Erythroblast (primary cell): ENCODE data around the gene RUNX3.
"Not testable (repeated sequence)": the region's sequence is repeated elsewhere in the genome, so short reads cannot be mapped to it uniquely, and the experiment has no call there.

ENCODE experiments used
- DNase-seq, 2 experiments: peaks; one replicate each; lab custom pipeline; 2025; lab: John Stamatoyannopoulos, UW
- GATA1 ChIP-seq: IDR thresholded peaks from 2 replicates; pipeline ENCODE4 v1.6.1; 2011; ENCODE audit warnings: low read depth, mild to moderate bottlenecking, control low read depth, low read length, moderate library complexity
- POLR2A ChIP-seq: IDR thresholded peaks from 2 replicates; pipeline ENCODE4 v1.6.1; 2011; ENCODE audit warnings: mild to moderate bottlenecking, low read length

Gene RUNX3

DNA sequence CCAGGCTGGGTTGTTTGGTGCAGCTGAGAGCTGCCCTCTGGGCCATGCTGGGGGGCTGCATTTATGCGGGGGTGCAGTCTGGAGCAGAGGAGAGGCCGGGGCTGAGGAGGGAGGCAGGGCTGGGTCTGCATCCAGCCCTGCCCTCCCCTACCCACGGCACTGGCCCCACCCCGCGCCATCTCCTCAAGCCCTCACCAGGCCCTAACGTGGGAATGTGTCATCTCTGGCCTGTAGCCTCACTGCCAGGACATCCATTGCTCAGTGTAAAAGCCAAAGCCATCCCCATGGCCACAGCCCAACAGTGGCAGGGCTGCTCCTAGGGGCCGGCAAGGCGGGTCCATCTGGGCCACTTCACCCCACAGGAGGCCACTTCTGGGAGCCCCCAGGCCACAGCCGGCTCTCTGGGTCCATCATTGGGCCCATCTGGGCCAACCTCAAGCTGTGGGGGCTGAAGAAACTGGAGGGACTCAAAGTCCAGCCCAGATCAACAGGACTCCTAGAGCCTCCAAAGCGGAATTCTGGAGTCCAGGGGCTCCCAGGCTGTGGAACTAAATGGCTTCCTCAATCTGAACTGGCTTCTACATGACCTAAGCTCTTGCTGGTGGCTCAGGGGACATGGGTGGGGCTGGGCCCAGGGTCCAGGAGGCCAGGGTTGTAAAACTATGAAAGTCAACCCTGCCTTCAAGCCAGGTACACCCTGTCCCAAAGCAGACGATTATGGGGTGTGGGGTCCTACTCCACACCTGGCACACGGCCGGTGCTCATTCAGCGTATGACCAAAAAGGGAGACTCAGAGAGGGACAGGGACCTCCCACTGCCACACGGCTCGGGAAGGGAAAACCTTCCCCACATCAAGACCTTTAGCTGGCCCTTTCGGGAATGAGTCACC is 32.6 kb downstream of the RUNX3 start:
- TF ChIP-seq GATA1: no peak
- no peak for TF ChIP-seq POLR2A
- DNase-seq: no peak

GRCh38 chr1:24896596-24897262 is 33.3 kb downstream of the RUNX3 start:
- DNase-seq: no peak
- TF ChIP-seq POLR2A: no peak
- no peak for TF ChIP-seq GATA1

- no peak for DNase-seq
- TF ChIP-seq POLR2A (no peak), GATA1 (no peak)
These were observed 33.9 kb downstream of the RUNX3 start for GRCh38 chr1:24896176-24896575.

DNA sequence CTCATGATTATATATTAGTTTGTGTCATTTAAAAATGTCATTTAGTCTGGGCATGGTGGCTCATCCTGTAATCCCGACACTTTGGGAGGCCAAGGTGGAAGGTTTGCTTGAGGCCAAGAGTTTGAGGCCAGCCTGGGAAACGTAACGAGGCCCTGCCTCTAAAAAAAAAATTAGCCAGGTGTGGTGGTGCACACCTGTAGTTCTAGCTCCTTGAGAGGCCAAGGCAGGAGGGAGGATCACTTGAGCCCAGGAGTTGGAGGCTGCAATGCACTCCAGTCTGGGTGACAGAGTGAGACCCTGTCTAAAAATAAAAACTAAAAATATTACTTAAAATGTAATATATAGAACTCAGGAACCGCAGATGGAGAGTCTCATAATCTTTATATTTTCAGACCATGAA is 34.6 kb downstream of the RUNX3 start:
- TF ChIP-seq GATA1 (no peak), POLR2A (no peak)
- no peak for DNase-seq

DNA sequence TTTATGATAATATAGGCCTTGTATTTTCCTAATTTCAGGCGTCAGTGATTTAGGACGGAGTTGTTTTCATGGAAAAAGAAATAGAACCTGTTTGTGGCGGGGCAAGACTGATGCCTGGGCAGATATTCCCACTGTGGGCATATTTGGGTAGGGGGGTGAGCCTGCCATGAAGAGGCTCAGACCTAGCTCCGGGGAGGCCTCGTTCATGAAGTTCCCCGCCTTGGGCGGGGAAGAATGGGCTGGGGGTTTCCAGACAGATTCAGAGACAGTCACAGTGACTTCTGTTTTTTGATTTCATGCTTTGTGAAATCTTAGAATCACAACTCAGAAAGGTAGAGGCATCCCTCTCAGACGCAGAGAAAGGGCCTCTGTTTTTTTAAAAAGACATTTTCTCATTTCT is 36.1 kb downstream of the RUNX3 start:
- DNase-seq: no peak
- TF ChIP-seq POLR2A: no peak
- TF ChIP-seq GATA1: no peak

DNA sequence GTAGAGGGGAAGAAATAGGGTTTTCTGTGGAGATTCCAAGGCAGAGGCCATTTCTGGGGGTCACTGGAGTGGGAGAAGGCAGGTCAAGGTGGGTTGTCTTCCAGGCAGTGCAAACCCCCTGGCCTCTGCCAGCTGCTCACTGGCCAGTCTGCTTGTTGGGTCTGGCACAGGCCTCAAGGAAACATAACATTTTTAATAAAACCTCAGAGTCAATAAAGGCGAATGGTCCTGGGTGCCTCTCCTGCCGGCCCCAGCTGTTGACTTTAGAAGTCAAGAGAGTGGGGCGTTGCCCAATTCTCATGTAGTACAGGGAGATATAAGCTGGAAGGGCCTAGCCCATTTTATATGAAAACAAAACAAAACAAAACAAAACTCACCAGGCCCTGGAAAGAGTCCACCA is 36.6 kb downstream of the RUNX3 start:
- no peak for TF ChIP-seq GATA1
- DNase-seq: no peak

DNA sequence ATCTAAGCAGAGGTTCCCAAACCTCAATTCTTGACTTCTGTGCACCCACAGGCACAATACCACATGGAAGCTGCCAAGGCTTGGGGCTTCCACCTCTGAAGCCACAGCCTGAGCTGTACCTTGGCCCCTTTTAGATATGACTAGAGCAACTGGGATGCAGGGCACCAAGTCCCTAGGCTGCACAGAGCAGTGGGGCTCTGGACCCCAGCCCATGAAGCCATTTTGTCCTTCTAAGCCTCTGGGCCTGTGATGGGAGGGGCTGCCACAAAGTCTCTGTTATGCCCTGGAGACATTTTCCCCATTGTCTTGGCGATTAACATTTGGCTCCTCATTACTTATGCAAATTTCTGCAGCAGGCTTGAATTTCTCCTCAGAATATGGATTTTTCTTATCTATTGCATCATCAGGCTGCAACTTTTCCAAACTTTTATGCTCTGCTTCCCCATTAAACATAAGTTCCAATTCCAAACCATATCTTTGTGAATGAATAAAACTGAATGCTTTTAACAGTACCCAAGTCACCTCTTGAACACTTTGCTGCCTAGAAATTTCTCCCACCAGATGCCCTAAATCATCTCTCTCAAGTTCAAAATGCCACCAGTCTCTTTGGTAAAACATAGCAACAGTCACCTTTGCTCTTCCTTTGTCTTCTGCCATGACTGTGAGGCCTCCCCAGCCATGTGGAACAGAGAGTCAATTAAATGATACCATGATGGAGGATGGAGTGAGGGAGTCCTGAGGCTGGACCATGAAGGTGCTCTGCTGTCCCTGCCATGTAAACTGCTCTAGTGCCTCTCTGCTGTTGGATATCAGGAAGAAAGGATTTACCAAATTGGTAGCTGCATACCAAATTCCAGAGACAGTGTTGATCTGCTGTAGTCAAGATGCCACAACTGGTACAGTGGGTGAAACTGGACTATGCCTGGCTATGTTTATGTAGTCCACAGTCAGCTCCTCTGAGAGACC is 37.6 kb downstream of the RUNX3 start:
- DNase-seq: no peak

DNA sequence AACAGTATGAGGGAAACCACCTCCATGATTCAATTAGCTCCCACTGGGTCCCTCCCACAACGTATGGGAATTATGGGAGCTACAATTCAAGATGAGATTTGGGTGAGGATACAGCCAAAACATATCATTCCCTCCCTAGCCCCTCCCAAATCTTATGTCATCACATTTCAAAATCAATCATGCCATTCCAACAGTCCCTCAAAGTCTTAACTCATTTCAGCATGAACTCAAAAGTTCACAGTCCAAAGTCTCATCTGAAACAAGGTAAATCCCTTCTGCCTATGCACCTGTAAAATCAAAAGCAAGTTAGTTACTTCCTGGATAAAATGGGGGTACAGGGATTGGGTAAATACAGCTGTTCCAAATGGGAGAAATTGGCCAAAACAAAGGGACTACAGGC is 38.7 kb downstream of the RUNX3 start:
- not testable (repeated sequence) for DNase-seq

More for the DNA sequence above, 37.6 kb downstream of the RUNX3 start:
- TF ChIP-seq GATA1: no peak
- no peak for TF ChIP-seq POLR2A

DNA sequence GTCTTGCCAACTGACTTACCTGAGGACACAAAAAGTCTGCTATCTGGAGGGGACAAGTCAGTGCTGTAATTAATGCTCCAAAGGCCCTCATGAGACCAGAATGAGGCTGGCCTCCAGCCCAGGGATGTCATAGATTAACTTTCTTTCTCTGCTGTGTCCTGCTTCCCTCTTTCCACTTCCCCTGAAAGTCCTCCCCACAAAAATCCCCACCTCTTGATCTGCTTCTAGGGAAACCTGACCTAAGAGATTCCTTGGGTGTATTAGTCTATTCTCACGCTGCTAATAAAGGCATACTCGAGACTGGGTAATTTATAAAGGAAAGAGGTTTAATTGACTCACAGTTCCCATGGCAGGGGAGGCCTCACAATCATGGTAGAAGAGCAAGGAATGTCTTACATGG is 39.2 kb downstream of the RUNX3 start:
- TF ChIP-seq POLR2A (no peak), GATA1 (no peak)
- no peak for DNase-seq

DNA sequence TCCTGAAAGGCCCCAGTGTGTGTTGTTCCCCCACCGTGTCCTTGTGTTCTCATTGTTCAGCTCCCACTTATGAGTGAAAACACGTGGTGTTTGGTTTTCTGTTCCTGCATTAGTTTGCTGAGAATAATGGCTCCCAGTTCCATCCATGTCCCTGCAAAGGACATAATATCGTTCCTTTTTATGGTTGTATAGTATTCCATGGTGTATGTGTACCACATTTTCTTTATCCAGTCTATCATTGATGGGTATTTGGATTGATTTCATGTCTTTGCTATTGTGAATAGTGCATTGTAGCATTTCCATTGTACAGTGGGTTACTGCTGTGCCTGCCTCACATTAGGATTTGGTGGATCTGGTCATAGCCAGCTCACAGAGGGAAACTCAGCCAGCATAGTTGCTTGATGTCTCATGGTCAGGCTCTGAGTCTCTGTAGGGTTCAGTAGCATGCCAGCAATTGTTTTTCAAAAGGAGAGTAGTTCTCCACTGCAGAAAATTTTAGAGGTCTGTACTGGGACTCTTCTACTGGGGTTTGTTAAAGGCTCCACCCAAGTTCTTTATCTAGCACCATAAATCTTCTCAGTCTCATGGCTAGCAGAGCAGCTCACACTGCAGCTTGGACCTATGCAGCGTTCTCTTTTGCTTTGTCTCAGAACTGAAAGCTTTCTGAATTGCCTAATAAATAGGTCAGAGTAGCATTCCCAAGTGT is 41.0 kb downstream of the RUNX3 start:
- DNase-seq: no peak
- TF ChIP-seq POLR2A (no peak), GATA1 (no peak)

DNA sequence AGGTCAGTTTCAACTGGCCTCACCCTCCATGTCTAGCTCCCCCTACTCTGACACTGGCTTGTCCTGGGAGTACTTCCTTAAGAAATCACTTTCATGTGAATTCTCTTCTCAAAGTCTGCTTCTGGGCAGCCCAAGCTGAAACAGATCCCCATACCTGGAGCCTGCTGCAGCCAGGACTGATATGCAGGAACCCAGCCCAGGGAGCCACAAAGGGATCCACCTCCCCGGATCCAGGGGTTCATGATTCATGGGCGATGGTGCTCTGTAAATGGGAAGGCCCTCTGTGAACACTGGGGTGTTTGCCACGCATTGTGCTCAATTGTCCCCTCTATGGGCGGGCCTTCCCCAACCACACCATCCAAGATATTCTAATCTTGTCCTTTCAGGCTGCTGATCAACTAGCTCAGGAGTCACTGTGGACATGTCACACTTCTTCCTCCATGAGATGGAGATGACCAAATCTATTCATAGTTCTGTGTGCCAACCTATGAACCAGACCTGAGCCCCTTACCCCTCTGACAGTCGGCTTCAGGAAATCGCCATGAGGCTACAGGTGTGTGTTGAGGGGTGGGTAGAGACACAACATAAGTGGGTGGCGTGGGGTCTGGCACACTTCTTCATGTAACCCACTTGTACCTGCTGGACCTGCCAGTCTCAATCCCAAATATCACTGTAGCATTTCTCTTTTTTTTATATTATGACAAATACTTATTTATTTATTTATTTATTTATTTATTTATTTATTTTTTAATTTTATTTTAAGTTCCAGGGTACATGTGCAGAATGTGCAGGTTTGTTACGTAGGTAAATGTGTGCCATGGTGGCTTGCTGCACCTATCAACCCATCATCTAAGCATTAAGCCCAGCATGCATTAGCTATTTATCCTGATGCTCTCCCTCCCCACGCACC is 41.8 kb downstream of the RUNX3 start:
- DNase-seq: peak; percentile 7 to 51
- TF ChIP-seq GATA1 (no peak), POLR2A (no peak)

DNA sequence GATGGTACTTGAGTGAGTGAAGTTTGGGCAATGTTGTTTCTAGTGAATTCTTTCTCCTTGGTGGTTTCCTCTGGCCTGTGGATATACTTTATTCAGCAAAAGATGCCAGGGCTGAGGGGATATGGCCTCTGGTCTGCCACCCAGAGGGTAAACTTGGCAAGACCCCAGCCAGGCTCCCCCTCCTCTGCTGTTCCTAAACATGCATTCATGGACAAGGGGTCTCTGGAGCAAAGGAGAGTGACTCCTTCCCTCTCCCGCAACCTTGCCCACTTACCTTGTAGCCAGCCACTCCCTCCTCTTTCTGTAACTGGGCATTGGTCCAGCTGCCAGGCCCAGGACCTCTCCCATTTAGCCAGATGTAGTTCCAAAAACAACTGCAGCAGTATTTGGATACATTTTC is 43.8 kb downstream of the RUNX3 start:
- no peak for DNase-seq

GRCh38 chr1:24884751-24885150 is 45.3 kb downstream of the RUNX3 start:
- DNase-seq: no peak
- TF ChIP-seq GATA1: no peak
- no peak for TF ChIP-seq POLR2A

More for the DNA sequence above, 43.8 kb downstream of the RUNX3 start:
- TF ChIP-seq POLR2A (no peak), GATA1 (no peak)
